Stimulated activated CD8-positive, alpha-beta memory T cell treated with anti-CD3 and anti-CD28 coated beads, Interleukin-7, amount 100 ng/mL, for 48 hours (primary cell): ENCODE results near the gene ITPR3.

Source experiments
- DNase-seq, 2 donors: peaks; one replicate each; pipeline ENCODE4 v3.0.0-alpha.2; 2020; ENCODE audit warnings: low read depth in 1 of 2; ENCODE audit errors: extremely low read depth in 1 of 2

ITPR3 gene

GRCh38 chr6:33664506-33665057, 43.5 kb downstream of the ITPR3 start:
- no peak for DNase-seq

- DNase-seq = no peak
Observed at GRCh38 chr6:33665957-33666356, 44.8 kb downstream of the ITPR3 start.

DNA sequence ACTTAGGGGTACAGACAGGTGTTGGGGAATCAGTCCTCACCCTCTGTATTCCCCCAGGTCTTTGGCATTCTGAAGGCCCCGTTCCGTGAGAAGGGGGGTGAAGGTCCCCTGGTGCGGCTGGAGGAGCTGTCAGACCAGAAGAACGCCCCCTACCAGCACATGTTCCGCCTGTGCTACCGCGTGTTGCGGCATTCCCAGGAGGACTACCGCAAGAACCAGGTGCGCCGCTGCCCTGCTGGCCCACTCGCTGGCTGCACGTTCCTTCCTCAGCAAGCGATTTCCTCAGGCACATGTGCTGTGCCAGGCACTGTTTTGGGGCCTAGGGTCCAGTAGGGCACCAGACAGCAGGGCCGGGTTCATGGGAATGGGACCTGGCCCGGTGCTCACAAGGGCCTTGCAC, 46.0 kb downstream of the ITPR3 start:
- no peak for DNase-seq

- no peak for DNase-seq
Observed at GRCh38 chr6:33667776-33668175, 46.7 kb downstream of the ITPR3 start.

DNA sequence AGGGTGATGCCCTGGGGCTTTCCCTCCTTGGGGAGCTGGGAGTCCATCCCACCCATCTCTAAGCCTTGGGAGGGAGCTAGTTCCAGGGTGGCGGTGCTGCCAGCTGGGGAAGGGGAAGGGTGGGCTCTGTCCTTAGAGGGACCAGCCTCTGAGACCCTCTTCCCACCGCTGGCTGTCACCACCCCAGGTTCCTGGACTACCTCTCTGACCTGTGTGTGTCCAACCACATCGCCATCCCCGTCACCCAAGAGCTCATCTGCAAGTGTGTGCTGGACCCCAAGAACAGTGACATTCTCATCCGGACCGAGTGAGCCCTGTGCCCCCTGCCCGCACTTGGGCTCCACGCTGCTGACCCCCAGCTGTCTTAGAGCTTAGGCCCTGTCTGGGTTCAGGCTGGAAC, 47.2 kb downstream of the ITPR3 start:
- DNase-seq = no peak

DNA sequence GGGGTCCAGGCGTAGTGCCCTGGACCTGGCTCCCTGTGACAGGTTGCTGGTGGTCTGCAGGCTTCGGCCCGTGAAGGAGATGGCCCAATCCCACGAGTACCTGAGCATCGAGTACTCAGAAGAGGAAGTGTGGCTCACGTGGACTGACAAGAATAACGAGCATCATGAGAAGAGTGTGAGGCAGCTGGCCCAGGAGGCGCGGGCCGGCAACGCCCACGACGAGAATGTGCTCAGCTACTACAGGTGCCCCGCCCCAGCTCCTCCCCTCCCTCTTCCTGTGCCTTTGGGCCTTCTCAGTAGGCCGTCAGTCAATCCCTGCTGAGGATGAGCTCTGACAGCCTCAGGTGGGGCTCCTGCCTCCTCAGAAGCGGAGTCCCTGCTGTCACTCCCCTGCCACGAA, 47.8 kb downstream of the ITPR3 start:
- DNase-seq = no peak

GRCh38 chr6:33670086-33670660, 49.1 kb downstream of the ITPR3 start:
- no peak for DNase-seq

- DNase-seq = no peak
Observed at GRCh38 chr6:33670971-33671743, 50.0 kb downstream of the ITPR3 start.

DNA sequence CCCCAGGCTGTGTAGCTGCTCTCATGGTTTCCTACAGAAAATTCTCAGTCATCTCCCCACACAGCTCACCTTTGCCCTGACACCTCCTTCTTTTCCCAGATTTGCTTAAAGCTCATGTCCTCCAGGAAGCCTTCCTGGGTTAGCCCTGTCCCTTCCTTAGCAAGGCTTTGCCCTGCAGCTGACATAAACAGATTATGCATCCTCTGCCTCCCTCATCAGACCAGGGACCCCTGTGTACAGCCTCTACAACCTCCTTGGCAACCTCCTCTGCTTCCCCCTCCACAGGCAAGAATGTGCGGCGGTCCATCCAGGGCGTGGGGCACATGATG, 50.6 kb downstream of the ITPR3 start:
- no peak for DNase-seq

DNA sequence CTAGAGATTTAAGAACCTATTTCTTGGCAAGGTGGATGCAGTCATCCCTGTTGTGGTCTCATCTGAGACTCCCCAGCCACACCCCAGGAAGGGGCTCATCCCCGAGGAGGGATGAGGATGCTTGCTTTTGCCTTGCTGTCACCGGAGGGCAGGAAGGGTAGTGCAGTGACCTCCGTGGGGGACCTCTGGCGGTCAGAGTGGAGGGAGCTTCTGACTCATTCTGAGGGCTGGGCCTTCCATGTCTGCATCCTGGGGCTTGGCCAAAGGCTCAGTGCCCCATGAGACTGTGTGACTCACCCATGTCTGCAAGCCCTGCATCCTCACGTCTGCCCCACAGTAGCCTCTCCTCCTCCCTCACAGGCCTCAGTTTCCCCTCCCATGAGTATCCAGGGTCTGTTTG, 51.7 kb downstream of the ITPR3 start:
- no peak for DNase-seq

DNA sequence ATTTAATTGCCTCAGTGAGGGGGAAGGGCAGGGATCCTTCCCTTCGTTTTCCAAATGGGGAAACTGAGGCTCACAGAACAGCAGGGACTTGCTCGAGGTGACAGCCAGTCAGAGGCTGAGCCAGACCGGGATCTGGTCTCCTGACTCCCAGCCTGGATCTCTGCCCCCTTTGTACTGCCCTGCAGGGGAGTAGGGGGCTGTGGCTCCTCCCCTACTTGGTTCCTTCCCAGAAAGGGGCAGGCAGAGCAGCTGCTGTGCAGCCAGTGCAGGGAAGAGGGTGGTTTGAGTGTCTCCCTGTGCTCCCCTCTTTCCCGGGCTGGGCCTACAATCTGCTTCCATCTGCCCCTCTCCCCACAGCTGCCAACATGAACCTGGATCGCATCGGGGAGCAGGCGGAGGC, 52.7 kb downstream of the ITPR3 start:
- no peak for DNase-seq

GRCh38 chr6:33675968-33676367, 54.8 kb downstream of the ITPR3 start:
- DNase-seq = no peak

GRCh38 chr6:33676416-33677142, 55.5 kb downstream of the ITPR3 start:
- DNase-seq = no peak

DNA sequence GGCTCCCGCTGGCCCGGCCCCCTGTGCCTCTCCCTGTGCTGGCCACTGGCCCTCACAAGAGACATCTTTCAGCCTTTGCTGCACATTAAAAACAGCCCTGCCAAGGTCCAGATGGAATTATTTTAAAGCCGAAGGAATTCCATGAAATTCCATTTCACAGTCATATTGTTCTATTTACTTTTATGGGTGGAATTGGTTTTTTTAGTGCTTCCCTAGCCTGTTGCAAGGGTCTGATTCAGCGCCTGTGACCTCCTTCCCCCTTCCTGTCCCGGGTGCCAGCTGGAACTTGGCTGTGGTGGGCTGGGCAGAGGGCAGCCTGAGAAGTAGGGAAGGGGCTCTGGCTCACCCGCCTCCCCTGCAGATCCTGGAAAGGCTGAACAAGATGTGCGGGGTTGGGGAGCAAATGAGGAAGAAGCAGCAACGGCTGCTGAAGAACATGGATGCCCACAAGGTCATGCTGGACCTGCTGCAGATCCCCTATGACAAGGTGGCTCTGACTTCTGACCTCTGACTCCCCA, 56.1 kb downstream of the ITPR3 start:
- DNase-seq = no peak

DNA sequence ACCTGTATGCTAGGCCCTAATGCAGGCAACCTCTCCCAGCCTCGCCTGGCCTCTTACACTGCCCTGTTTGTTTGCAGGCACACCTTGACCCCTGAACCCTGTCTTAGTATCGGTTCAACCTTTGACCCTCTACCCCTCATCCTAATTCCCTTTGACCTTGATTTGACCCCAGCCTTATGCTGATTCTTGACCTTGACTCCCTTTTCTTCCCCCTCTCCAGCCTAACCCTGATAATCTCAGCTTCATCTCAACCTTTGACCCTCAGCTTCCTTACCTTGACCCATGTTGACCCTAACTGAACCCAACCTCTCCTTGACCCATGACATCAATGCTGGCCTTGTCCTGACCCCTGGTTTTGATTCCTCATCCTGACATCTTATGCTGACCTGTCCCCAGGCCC, 56.6 kb downstream of the ITPR3 start:
- no peak for DNase-seq

DNA sequence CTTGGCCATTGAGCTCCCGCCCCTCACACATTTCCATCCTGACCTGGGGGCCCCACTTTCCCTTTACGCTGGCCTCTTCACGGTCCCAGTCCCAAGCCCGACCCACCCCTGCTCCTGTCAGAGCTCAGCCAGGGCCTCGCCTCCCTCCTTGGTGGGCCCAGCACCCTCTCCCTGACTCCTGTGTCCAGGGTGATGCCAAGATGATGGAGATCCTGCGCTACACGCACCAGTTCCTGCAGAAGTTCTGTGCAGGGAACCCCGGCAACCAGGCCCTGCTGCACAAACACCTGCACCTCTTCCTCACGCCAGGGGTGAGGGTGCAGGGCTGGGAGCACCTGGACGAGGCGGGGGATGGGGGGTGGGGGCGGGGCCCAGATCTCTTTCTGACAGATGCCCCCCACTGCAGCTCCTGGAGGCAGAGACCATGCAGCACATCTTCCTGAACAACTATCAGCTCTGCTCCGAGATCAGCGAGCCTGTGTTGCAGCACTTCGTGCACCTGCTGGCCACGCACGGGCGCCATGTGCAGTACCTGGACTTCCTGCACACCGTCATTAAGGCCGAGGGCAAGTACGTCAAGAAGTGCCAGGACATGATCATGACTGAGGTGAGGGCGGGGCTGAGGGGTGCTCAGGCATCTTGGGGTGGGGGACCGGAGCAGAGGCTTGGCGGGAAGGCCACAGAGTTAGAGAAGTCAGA, 57.3 kb downstream of the ITPR3 start:
- no peak for DNase-seq

DNA sequence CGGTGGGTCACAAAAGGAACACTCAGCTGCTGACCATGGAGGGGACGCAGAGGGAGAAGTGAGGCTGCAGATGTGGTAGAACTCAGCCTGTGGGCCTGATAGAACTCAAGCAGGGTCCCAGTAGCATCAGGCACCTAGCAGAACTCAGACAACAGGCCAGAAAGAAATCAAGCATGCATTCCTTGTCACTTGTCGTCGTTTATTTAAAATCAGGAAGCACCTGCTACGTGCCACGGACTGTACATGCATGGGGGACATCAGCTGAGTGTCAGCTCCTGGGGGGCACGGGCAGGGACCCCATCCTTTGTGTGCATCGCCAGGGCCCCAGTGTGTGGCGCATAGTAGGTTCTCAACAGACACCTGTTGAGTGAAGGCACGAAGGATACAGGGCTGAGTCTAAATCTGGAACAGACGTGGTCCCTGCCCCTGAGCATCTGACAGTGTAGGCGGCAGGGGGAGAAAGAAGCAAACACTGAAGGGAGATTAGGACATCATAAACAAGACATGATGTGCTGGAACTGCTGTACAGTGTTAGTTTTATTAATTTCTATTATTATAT, 57.9 kb downstream of the ITPR3 start:
- no peak for DNase-seq

- no peak for DNase-seq
Observed at GRCh38 chr6:33679761-33680160, 58.6 kb downstream of the ITPR3 start.

DNA sequence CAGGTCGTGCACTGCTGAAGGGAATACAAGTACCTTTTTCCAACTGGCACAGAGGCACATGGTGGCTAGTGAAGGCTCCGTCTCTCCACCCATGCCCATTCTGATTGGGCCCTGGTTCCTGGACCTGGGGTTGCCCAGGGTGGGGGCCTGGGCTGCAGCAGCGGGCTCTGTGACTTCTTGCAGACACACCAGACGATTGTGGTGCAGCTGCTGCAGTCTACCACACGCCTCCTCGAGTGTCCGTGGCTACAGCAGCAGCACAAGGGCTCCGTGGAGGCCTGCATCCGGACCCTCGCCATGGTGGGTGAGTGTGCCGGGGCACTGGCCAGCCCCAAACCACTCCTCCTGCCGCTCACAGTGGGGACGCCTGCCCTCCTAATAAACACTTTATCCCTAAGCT, 61.2 kb downstream of the ITPR3 start:
- no peak for DNase-seq

DNA sequence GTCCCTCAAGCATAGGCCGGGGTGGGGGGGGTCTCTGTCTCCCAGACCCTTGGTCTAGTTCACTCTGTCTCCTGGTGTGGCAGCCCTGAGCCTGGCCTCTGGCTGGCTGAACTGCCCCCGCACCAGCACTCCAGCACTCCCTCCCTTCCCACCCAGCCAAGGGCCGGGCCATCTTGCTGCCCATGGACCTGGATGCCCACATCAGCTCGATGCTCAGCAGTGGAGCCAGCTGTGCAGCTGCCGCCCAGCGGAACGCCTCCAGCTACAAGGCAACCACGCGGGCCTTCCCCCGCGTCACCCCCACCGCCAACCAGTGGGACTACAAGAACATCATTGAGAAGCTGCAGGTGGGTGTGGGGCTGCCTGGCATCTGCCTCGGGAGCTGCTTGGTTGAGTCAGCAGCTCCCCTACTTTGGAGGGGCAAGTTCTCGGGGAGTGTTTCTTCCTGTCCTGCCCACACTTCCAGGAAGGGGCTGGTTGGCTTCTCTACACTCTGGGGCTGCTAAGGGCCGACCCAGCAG, 62.0 kb downstream of the ITPR3 start:
- peak in 1 of 2 donors; percentile 55 for DNase-seq
